ENCODE data around the gene ZRANB3. TPM values are rescaled to one million over a fixed set of nuclear protein-coding genes. Genes with fewer than 3 reads are reported as not detected.

ZRANB3 gene
- total RNA-seq: 16.1 TPM

DNA sequence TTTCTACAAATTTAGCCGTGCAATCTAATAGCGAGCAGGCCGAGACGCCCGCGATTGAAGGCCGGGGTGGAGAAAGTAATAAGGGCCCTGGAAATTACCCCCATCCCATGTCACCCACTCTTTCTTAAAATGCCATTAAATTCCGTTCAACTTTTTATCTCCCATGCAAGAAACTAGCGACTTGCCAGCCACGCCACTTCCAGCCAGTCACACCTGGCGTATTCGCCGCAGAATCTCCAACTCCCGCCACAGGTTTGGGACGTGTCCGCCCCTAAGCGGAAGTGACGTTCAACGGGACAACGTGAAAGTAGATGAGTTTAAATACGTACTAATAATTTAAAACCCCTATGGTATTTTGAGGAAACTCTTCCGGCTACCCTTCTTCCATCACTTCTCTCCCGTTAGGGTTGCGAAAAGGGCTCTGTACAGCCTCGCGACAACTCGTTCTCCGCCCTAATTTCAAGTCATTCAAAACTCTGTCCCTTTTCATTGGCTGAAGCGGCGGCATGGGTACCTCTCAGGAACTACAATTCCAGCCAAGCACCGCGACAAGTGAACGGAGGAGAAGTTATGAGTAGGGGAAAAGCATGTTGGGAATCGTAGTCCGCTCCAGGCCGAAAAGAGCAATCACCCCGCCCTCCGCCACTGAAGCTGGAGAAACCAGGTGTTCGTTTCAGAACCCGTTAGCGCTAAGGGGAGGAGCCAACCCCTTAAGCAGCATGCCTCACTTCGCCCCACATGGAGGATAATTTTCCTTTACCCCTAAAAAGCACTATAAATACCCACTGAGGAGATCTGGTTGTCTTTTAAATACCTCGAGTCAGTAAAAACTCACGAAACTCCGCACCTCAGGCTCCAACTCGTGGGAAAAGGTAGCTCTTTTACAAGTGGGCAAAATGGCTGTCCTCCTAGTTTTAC lies at the start of gene ZRANB3:
TSS of gene ZRANB3 (minus strand) at position 906 of the 918 bp plus-strand sequence.

DNA sequence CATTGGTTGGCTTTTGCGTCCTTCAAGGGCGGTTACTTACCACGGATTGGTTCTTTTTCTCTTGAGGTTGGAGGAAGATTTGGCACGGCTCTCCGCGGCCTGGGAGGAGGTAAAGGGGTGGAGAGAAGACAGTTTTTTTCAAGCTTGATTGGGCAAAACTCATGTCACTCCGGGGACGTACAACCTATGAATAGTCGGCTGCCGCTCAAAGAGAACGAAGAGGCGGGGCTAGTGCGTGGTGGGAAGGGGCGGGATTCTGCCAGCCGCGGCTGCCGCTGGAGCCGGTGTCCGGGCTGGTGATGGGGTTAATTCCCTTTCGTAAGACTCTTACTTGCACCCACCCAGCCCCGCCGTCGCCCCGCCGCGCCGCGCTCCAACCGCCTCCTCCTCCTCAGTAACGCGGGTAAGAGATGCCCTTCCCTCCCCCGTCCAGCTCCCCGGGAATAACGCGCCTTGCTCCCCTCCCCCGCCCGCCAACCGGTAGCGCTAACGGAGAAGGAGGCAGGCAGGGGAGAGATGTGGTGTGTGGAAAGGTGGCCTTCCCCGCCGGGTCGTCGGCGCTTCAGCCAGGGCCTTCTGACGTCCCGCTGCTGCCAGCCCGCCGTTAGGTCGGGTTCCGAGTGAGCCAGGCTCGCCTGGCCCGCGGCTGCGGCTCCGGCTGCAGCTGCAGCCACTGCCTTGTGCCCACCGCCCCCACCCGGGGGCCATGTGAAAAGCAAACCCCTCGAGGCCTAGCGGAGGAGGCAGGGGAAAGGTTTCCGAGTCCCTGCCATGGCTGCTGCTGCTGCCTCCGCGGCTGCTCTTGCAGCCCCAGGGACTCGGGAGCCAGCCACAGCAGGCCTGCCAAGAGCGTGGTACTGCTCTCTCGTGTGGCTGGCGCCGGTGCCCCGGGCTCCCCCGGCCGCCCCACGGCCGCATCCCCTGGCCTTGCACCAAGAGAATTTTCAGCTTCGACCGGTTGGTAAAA lies 496 bp upstream of the ZRANB3 start, which contains the start of gene R3HDM1:
TSS of gene R3HDM1 (plus strand) at position 254 of the 967 bp plus-strand sequence. CDS start 73,362 bp downstream, outside the sequence.

Small RNAs within 50 kb of the gene (small RNA-seq; reads per million reads assigned to genes)
- gene SNORA40B: 0.33 reads per million, percentile 29 among the genes with 10 or more reads in this experiment

Other genes starting within 250 kb of the ZRANB3 start
- gene R3HDM1, start 266 bp upstream of the ZRANB3 start, total RNA-seq: 85.1 TPM
- gene UBXN4, start 210.6 kb upstream of the ZRANB3 start, total RNA-seq: 81.4 TPM